ENCODE results near the gene NLGN3. TPM values are rescaled to one million over a fixed set of nuclear protein-coding genes. Genes with fewer than 3 reads are reported as not detected.

The NLGN3 gene
- total RNA-seq, 1 experiment from 2014 or later, result 2.1 TPM

- no peak for TF ChIP-seq CTCF (IDR thresholded peaks at IDR 0.05; ENCODE audit: unreplicated experiment)
- BruUV-seq (replicated peaks), result no TSS peak
- H3K27ac Mint-ChIP-seq (ENCODE audit: unreplicated experiment), result no peak overlapping the region
- H3K4me1 Mint-ChIP-seq (ENCODE audit: low read depth, unreplicated experiment), result no peaks in the 10 kb centered on the region
- H3K36me3 Mint-ChIP-seq (ENCODE audit: insufficient read depth, unreplicated experiment), result peaks cover 4% of the 10 kb centered on the region
- no peak overlapping the region for H3K4me3 Mint-ChIP-seq (ENCODE audit: low read depth, unreplicated experiment)
- peaks cover 27% of the 10 kb centered on the region for H3K27me3 Mint-ChIP-seq (ENCODE audit: unreplicated experiment)
- intact Hi-C loops (cut with micrococcal nuclease; ENCODE audit: unreplicated experiment), result no loop called here
- CTCF ChIA-PET, result no interaction called here
- H3K9me3 Mint-ChIP-seq (ENCODE audit: low read depth, unreplicated experiment), result no peaks in the 10 kb centered on the region
- no peak for DNase-seq
Observed at GRCh38 chrX:71159335-71159734, 14.7 kb downstream of the NLGN3 start.

- BruUV-seq (replicated peaks), result no TSS peak
- Mint-ChIP-seq H3K36me3 (ENCODE audit: insufficient read depth, unreplicated experiment) (no peaks in the 10 kb centered on the region), H3K4me1 (ENCODE audit: low read depth, unreplicated experiment) (no peaks in the 10 kb centered on the region), H3K9me3 (ENCODE audit: low read depth, unreplicated experiment) (no peaks in the 10 kb centered on the region), H3K27me3 (ENCODE audit: unreplicated experiment) (peaks cover 24% of the 10 kb centered on the region), H3K27ac (ENCODE audit: unreplicated experiment) (no peak overlapping the region), H3K4me3 (ENCODE audit: low read depth, unreplicated experiment) (no peak overlapping the region)
- CTCF ChIA-PET, result no interaction called here
- TF ChIP-seq CTCF (IDR thresholded peaks at IDR 0.05; ENCODE audit: unreplicated experiment), result no peak
- intact Hi-C loops (cut with micrococcal nuclease; ENCODE audit: unreplicated experiment), result no loop called here
- DNase-seq, result no peak
Observed at GRCh38 chrX:71160475-71160874, 15.8 kb downstream of the NLGN3 start.

- H3K27ac Mint-ChIP-seq (ENCODE audit: unreplicated experiment), result no peak overlapping the region
- no TSS peak for BruUV-seq (replicated peaks)
- CTCF ChIA-PET, result interaction anchor here (0.6 kb wide), 1 partner anchor 109 kb away, joined by 3 read pairs; no protein-coding TSS in a partner anchor
Observed at GRCh38 chrX:71162981-71163380, 18.3 kb downstream of the NLGN3 start.

GRCh38 chrX:71164071-71164470, 19.4 kb downstream of the NLGN3 start:
- DNase-seq, result no peak

More at GRCh38 chrX:71162981-71163380, 18.3 kb downstream of the NLGN3 start:
- Mint-ChIP-seq H3K4me1 (ENCODE audit: low read depth, unreplicated experiment) (no peaks in the 10 kb centered on the region), H3K9me3 (ENCODE audit: low read depth, unreplicated experiment) (no peaks in the 10 kb centered on the region), H3K27me3 (ENCODE audit: unreplicated experiment) (peaks cover 20% of the 10 kb centered on the region), H3K36me3 (ENCODE audit: insufficient read depth, unreplicated experiment) (no peaks in the 10 kb centered on the region), H3K4me3 (ENCODE audit: low read depth, unreplicated experiment) (no peak overlapping the region)
- no peak for TF ChIP-seq CTCF (IDR thresholded peaks at IDR 0.05; ENCODE audit: unreplicated experiment)
- DNase-seq, result no peak
- intact Hi-C loops (cut with micrococcal nuclease; ENCODE audit: unreplicated experiment), result no loop called here

More at GRCh38 chrX:71164071-71164470, 19.4 kb downstream of the NLGN3 start:
- TF ChIP-seq CTCF (IDR thresholded peaks at IDR 0.05; ENCODE audit: unreplicated experiment), result no peak
- intact Hi-C loops (cut with micrococcal nuclease; ENCODE audit: unreplicated experiment), result no loop called here
- Mint-ChIP-seq H3K9me3 (ENCODE audit: low read depth, unreplicated experiment) (no peaks in the 10 kb centered on the region), H3K4me1 (ENCODE audit: low read depth, unreplicated experiment) (no peaks in the 10 kb centered on the region), H3K4me3 (ENCODE audit: low read depth, unreplicated experiment) (no peak overlapping the region), H3K27me3 (ENCODE audit: unreplicated experiment) (peaks cover 20% of the 10 kb centered on the region), H3K36me3 (ENCODE audit: insufficient read depth, unreplicated experiment) (no peaks in the 10 kb centered on the region), H3K27ac (ENCODE audit: unreplicated experiment) (no peak overlapping the region)
- CTCF ChIA-PET, result no interaction called here
- BruUV-seq (replicated peaks), result no TSS peak
